ENCODE measurements around the gene KLHL42. TPM values are rescaled to one million over a fixed set of nuclear protein-coding genes. Genes with fewer than 3 reads are reported as not detected.
A peak's percentile ranks its signal among the peaks of the same experiment; 100 is the strongest.

The KLHL42 gene
- polyA plus RNA-seq, 1 donor: 47.6 TPM

DNA sequence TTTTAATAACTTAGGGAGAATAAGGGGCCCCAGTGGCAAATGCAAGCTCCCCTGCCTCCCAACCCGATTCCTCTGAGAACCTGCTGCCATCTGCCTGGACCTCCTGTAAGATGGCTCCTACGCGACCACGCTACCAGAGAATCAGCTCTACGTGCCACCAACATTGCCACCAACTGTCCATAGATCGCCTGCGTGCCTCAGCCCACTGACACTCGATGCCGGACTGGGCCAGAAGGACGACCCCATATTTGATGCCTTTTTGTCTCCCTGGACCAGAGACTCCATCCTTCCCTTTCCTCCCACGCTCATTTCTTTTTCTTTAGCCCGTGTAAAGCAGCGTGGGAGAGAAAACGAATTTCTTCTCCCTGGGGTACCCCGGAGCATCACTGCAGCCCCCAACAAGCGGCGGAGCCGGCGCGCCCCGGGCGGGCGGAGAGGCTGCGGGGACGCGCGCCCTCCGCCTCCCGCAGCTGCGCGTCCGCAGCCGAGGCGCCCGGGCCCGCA is 565 bp upstream of the KLHL42 start:
- DNase-seq: peak; percentile 47

GRCh38 chr12:27780612-27781408 is 777 bp downstream of the KLHL42 start:
- peak; percentile 31 for DNase-seq

GRCh38 chr12:27781680-27782079 is 1.6 kb downstream of the KLHL42 start:
- DNase-seq: no peak

- DNase-seq: no peak
Measured at GRCh38 chr12:27782481-27782880, 2.4 kb downstream of the KLHL42 start.

DNA sequence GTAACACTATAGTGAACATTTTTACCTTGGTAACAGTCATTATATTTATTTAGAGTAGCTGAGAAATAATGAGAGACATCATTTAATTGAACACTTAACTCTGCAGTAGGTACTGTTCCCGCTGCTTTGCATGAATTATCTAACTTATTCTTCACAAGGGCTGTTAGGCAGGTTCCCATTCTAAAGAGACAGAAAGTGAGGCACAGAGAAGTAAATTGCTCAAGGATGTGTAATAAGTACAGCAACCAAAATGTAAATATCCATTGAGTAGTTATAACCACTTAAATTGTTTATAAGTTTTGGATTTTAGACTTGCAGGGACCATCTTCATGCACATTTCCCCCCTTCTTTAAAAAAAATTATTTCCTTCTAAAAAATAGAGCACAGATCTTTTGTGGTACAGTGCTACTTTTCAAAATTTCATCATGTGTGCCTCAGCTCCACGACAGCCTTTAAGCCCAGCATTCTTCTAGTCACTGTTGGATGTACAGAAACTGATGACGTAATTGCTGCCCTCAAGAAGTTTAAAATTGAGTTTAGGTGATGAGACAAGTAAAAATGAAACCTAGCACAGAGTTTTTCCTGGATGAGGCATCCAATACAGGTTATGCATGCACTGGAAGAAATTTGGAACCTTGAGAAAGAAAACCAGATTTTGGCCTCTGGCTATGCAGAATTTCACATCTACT is 6.0 kb downstream of the KLHL42 start:
- no peak for DNase-seq

DNA sequence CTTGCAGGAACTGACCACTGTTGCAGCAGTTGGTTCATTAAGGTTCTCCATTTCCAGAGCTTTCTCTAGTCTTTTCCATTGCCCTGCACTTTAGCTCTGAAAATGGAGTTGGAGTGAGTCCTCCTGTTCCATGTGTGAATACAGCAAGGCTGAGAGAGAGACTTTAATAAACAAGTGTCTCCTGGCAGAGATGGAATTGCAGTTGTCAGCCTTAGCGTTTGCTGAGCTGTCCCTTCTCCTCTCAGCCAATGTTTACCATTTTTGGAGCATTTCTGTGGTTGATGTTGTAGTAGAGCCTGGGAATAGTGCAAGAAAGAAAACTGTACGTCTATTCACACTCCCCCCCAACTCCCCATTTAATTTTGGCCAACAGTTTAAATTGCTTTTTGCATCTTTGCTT is 7.5 kb downstream of the KLHL42 start:
- no peak for DNase-seq

DNA sequence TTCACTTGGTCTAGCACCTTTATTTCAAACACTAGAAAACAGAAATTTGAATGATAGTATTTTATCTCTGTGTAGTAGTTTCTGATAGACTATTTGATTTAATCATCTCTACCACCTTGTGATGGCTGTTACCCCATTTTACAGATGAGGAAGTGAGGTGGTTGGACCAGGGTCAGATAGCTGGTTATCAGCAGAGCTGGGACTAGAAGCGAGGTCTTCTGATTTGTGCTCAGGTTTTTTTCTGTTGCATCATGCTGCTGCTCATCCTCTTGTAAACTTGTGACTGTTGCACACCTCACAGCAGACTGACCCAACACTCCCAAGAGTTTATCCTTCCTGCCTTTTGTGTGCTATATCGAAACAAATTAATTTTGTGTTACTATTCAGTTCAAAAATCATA is 10.1 kb downstream of the KLHL42 start:
- DNase-seq: no peak

DNA sequence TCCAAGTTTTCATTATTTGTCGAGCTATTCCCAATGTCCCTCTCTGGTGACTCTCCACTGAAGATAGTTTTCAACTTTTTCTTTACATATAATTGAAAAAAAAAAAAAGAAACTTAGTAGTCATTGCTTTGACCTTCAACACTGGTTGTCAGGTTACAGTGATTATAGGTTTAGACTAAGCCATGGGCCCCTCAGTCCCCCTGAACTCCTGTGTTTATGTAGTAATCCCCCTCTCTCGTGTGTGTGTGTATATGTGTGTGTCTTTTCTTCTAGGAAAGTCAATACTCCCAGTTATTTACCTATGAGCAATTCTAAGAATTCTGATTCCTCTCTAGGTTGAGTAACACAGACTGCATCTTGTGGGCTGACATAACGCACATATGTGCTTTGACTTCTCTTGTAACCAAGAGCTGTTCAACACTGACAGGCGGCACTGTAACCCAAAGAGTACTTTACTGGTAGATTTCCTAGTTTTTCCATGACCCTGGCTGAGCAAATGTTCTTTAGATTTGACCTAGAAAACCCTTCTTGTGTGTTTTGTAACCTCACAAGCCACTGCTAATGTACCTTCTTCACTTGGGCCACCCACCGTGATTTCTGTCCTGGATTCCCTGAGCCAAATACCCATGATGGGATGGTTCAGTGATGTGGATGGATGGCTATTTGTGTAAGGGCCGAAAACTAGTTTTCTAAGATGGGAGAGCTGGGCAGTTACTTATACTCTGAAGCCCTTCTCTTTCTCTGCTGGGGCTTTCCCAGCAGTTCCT is 15.0 kb downstream of the KLHL42 start:
- no peak for DNase-seq

DNA sequence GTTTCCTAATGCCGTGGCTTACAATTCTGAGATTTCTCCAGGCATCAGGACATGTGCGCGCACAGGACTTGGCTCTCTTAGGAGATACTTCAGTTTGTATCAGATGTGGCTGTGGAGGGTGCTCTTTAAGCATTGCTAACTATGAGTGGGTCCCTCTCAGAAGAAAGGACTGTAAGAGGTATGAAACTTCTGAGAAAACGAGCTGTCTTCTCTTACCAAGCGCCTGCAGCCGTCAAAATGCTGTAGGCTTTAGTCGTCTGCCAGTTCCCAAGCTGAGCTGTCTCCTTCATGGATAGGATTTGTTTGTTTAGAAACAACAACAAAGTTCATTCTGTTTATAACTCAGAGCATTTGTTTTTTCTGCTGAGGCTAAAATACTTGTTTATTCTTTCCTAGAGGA is 16.1 kb downstream of the KLHL42 start:
- DNase-seq: no peak

DNA sequence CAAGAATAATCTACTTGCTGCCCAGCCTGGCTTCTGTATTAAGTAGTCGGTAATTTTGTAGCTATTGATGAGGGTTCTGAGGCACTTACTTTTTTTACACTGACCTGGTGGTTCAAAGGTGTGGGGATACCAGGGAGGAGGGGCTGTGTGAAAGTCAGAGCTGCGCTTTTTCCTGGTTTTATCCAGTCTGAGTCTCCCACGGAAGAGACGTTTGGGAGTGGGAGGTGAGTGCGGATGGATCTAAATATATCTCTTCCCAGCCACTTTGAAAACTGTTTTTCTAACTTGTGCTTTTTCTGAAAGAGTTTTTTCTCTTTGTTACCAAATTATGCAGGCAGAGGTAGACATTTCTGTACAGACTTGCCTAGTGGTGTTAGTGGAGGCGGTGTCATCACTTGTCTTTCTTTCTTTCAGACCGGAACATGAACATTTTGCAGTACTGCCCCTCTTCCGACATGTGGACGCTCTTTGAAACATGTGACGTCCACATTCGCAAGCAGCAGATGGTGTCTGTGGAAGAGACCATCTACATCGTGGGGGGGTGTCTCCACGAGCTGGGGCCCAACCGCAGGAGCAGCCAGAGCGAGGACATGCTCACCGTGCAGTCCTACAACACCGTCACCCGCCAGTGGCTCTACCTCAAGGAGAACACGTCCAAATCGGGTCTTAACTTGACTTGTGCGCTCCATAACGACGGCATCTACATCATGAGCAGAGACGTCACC is 17.4 kb downstream of the KLHL42 start:
- no peak for DNase-seq

DNA sequence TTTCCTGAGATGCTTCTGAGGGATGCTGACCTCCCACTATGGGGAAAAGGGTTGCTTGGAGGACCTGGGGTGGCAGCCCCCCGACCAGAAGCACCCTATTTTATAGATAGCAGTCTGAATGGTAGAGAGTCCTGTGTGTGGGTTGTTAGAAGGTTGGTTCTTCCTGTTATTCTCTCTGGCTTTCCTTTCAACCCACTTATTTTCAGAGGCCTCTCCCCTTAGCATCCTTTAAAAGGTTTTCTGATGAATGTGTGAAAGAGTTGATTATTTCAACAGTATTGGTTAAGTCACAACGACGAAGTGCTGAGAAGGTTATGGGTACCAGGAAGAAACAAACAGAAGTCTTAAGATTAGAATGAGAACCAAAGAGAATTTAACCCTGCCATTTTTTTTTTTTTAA is 20.8 kb downstream of the KLHL42 start:
- no peak for DNase-seq

DNA sequence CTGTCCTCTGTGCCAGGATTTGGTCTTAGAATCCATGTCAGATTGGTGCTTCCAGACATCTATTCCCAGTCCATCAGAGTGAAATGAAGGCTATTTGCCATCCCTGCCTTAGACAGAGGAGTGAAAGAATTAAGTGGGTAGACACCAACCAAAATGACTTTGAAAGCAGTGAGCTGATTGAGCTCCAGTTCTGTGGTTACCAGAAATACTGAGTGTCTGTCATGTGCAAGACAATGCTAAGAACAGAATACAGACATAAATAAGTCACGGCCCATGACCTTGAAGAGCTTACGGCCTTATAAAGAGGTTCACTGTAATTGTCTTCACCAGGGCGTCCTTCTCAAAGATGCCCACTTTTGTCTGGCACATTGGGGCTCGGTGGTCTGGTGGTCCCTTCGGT is 21.6 kb downstream of the KLHL42 start:
- no peak for DNase-seq

DNA sequence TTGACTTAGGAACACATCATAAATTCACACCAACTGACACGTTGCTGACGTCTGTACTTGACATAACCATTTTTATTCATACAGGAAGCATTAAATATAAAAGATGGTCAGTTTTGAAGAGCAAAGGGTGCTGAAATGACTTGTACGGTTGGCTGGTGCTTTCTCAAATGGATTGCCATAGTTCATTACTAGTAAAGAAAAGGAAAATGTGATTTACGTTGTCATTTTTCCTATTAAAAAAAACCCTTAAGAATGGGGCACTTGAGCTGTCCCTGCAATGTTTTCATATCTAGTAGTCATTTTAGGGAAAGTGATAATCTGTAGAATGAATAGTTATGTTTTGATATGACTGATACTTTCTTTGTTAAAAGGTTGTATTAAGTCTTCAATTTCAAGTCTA is 22.5 kb downstream of the KLHL42 start:
- no peak for DNase-seq

DNA sequence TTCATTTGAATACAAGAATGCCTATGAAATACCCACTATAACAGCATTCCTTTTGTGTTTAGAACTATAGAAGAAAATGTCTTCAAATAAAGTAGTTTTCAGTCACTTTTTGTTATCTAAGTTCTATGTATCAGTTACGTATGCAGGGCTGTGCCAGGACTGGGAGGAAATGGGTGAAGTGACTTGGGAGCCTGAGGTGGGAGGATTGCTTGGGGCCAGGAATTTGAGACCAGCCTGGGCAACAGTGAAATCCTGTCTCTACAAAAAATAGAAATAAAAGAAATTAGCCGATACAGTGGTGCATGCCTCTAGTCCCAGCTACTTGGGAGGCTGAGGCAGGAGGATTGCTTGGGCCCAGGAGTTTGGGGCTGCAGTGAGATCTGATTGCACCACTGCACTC is 22.9 kb downstream of the KLHL42 start:
- no peak for DNase-seq

DNA sequence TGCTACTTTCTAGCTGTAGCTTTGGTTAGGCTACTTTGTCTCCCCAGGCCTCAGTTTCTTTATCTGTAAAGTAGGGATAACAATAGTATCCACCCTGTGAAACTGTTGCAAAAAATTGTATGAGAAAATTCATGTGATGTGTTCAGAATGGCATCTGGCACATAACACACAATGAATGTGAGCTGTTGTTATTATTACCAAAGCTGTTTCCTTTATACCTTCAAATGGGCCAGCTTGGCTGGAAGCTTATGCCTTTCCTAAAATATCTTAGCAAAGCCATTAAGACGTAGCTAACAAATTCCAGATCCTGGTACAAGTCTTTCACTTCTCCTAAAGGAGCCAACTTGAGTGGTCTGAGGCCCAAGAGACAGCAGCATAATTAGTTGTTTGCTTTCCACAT is 25.2 kb downstream of the KLHL42 start:
- DNase-seq: no peak

GRCh38 chr12:27806259-27806658 is 26.2 kb downstream of the KLHL42 start:
- DNase-seq: no peak

DNA sequence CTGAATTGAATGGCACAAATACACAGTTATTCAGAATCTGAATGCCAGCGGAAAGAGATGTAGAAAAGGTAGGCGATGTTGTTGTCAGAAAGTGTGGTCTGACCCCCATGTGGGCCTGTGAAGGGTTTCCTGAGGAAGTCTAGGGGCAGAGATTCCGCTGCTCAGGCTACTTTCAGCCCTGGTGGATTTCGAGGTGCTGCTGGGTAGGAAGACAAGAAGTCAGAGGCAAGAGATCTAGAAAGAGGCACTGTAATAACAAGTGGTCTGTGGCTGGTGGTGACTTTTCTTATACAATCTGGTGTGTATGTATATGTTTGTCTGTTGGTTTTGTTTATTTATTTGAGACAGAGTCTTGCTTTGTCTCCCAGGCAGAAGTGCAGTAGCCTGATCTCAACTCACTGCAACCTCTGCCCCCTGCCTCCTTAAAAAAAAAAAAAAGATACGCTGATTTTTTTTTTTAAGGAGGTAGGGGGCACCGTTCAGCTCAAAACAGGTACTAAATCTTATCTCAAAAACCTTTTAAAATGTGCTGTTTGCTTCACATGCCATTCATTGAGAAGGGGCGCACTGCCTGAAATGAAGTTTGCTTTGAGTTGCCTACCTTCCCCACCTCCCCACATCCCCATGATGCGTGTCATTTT is 27.1 kb downstream of the KLHL42 start:
- DNase-seq: no peak

GRCh38 chr12:27808841-27809240 is 28.8 kb downstream of the KLHL42 start:
- DNase-seq: no peak

GRCh38 chr12:27810756-27811155 is 30.7 kb downstream of the KLHL42 start:
- DNase-seq: no peak

GRCh38 chr12:27812502-27812901 is 32.5 kb downstream of the KLHL42 start:
- no peak for DNase-seq

DNA sequence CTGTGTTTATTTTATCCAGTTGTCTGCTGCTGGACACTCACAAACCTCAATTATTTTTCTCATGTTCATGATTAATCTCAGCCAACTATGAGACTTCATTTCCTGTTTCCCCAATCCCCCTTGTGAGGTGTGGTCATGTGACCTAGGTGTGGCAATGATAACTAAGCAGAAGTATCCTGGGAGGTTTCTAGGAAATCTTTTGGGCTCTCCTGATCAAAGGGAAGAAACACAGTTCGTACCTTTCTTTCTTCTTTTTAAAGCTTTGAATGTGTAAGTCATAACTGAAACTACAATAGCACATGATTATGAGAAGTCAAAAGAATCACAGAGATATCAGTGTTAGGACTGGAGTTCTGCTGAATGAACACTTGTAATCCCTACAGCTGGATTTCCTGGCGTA is 34.4 kb downstream of the KLHL42 start:
- DNase-seq: no peak
